ENCODE data around the gene FCMR.

Gene FCMR

DNA sequence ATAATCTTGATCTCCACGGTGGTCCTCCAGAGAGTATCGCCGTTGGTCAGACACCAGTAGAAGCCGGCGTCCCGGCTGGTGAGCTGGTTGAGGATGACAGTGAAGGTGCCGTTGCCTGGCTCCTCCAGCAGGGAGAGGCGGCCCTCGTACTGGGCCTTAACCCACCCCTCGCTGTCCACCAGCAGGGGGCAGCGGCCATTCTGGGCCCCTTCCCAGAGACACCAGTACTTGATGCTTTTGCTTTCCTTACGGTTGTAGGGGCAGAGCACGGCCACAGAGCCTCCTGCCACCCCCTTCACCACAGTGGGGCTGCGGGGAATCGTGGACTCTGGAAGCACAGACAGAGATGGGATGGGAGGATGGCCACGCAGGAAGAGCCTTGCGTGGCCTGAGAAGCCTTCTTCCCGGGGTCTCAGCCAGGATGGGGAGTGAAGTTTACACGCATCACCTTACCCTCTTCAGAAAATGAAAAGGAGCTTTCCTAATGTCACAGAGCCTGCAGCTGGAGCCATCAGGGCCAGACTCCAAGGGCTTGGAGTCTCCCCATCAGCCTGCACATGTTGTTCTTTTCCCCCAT lies 13.8 kb upstream of the FCMR start:
- H3K27ac ChIP-seq (ENCODE audit: low read length): no peak overlapping the region
- H2AFZ ChIP-seq (ENCODE audit: low read length): no peak overlapping the region
- no peaks in the 10 kb centered on the region for H3K9me3 ChIP-seq (replicated peaks; ENCODE audit: insufficient read depth, low read length)
- no peak for TF ChIP-seq EZH2phosphoT487 (IDR thresholded peaks at IDR 0.05; ENCODE audit: low read length)
- TF ChIP-seq CTCF (IDR thresholded peaks at IDR 0.05; ENCODE audit: low read length): peak; percentile 61
- no peaks in the 10 kb centered on the region for H3K36me3 ChIP-seq (replicated peaks; ENCODE audit: insufficient read depth, low read length)
- no peaks in the 10 kb centered on the region for H3K9me2 ChIP-seq (replicated peaks; ENCODE audit: insufficient read depth, low read length)
- H3F3A ChIP-seq (ENCODE audit: insufficient read depth, low read length): no peaks in the 10 kb centered on the region
- H4K20me1 ChIP-seq (ENCODE audit: insufficient read depth, low read length): no peaks in the 10 kb centered on the region
- no peaks in the 10 kb centered on the region for H3K27me3 ChIP-seq (replicated peaks; ENCODE audit: insufficient read depth, low read length)
- peaks cover 9% of the 10 kb centered on the region for H3K4me1 ChIP-seq (ENCODE audit: low read length)
- no peak overlapping the region for H3K4me2 ChIP-seq (ENCODE audit: low read depth, low read length)
- H3K9ac ChIP-seq (ENCODE audit: low read length): no peak overlapping the region
- H3K79me2 ChIP-seq (ENCODE audit: low read length): no peaks in the 10 kb centered on the region
- DNase-seq: no peak
- no peak overlapping the region for H3K4me3 ChIP-seq (ENCODE audit: low read length)

DNA sequence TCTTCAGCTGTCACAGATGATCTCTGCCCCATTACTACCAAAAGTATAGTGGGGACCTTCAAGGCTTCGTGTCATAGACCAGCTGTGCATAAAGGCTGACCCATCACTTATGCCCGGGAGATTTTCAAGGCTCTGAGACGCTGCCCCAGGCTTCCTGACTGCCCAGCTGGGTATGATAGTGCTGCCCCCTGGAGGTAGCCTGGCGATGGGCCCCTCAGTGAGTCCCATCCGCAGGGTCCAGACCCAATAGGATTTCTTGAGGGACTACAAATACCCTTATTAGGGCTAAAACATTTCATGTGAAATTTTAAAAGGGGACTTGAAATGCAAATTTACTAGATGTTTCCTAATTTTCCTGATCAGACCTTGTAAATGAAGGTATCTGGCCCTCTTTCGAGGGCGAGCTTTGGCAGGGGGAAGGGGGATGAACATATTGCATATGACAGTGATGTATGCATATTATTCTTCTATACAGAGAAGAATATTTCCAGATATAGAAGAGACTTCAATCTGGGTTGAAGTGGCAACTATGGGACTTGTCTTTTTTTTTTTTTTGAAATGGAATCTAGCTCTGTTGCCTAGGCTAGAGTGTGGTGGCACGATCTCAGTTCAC lies 11.7 kb upstream of the FCMR start:
- no peak overlapping the region for H2AFZ ChIP-seq (ENCODE audit: low read length)
- TF ChIP-seq EZH2phosphoT487 (IDR thresholded peaks at IDR 0.05; ENCODE audit: low read length) (no peak), CTCF (IDR thresholded peaks at IDR 0.05; ENCODE audit: low read length) (peak; percentile 99), EZH2 (optimal IDR thresholded peaks at IDR 0.05; ENCODE audit: low read depth, low read length) (no peak)
- H3K4me3 ChIP-seq (ENCODE audit: low read length): no peak overlapping the region
- H3K79me2 ChIP-seq (ENCODE audit: low read length): no peaks in the 10 kb centered on the region
- no peak overlapping the region for H3K27ac ChIP-seq (ENCODE audit: low read length)
- H3K9me2 ChIP-seq (replicated peaks; ENCODE audit: insufficient read depth, low read length): no peaks in the 10 kb centered on the region
- no peaks in the 10 kb centered on the region for H3K9me3 ChIP-seq (replicated peaks; ENCODE audit: insufficient read depth, low read length)
- no peak overlapping the region for H3K4me2 ChIP-seq (ENCODE audit: low read depth, low read length)
- no peaks in the 10 kb centered on the region for H3K36me3 ChIP-seq (replicated peaks; ENCODE audit: insufficient read depth, low read length)
- no peaks in the 10 kb centered on the region for H4K20me1 ChIP-seq (ENCODE audit: insufficient read depth, low read length)
- no peaks in the 10 kb centered on the region for H3F3A ChIP-seq (ENCODE audit: insufficient read depth, low read length)
- H3K9ac ChIP-seq (ENCODE audit: low read length): no peak overlapping the region
- peaks cover 16% of the 10 kb centered on the region for H3K4me1 ChIP-seq (ENCODE audit: low read length)
- H3K27me3 ChIP-seq (replicated peaks; ENCODE audit: insufficient read depth, low read length): no peaks in the 10 kb centered on the region
- peak; percentile 89 for DNase-seq

GRCh38 chr1:206932177-206932576 lies 10.4 kb upstream of the FCMR start:
- Histone ChIP-seq H3K9ac (ENCODE audit: low read length) (no peak overlapping the region), H3K36me3 (replicated peaks; ENCODE audit: insufficient read depth, low read length) (no peaks in the 10 kb centered on the region), H3K4me3 (ENCODE audit: low read length) (no peak overlapping the region), H3K79me2 (ENCODE audit: low read length) (no peaks in the 10 kb centered on the region), H3K27ac (ENCODE audit: low read length) (no peak overlapping the region), H3K4me2 (ENCODE audit: low read depth, low read length) (no peak overlapping the region), H3F3A (ENCODE audit: insufficient read depth, low read length) (no peaks in the 10 kb centered on the region), H3K9me3 (replicated peaks; ENCODE audit: insufficient read depth, low read length) (no peaks in the 10 kb centered on the region), H4K20me1 (ENCODE audit: insufficient read depth, low read length) (no peaks in the 10 kb centered on the region), H3K4me1 (ENCODE audit: low read length) (peaks cover 16% of the 10 kb centered on the region), H2AFZ (ENCODE audit: low read length) (no peak overlapping the region), H3K27me3 (replicated peaks; ENCODE audit: insufficient read depth, low read length) (no peaks in the 10 kb centered on the region), H3K9me2 (replicated peaks; ENCODE audit: insufficient read depth, low read length) (no peaks in the 10 kb centered on the region)
- TF ChIP-seq EZH2 (optimal IDR thresholded peaks at IDR 0.05; ENCODE audit: low read depth, low read length) (no peak), EZH2phosphoT487 (IDR thresholded peaks at IDR 0.05; ENCODE audit: low read length) (no peak), CTCF (IDR thresholded peaks at IDR 0.05; ENCODE audit: low read length) (no peak)
- no peak for DNase-seq
